HG03469 (cell line): ENCODE results near the gene PTH1R.

Experiments
- ATAC-seq: cut with Tn5 transposase; IDR thresholded peaks from one replicate; pipeline ENCODE4 v1.9.1; 2021; ENCODE audit warnings: mild to moderate bottlenecking, moderate library complexity, moderate number of reproducible peaks; ENCODE audit not compliant: unreplicated experiment

The PTH1R gene

DNA sequence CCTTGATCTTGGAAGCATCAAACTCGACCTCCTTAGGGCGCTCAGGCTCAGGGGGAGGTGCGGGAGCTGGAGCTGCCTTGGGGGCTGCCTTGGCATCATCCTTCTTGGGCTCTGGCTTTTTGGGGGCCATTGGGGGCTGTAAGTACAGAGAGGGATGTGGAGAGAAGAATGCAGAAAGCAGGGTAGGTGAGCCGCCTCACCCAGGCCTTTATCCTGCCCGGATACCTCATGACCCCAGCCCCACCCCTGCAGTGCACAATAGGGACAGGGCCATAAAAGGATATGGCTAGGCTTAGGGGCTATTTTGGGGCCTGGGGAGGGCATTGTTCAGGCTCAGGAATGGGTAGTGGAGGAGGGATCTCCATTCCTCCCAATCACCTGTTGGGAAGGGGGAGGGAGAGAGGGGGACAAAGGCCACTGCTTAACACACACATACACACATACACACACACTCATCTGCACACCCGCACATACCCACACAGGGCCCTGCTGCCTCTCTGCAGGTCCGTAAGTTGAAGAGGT lies 14.2 kb upstream of the PTH1R start, which contains the start of gene MYL3:
MYL3 (minus strand) TSS at position 184 of the 522 bp plus-strand sequence; CDS start at position 130, 54 bp downstream.
- ATAC-seq, result no peak

DNA sequence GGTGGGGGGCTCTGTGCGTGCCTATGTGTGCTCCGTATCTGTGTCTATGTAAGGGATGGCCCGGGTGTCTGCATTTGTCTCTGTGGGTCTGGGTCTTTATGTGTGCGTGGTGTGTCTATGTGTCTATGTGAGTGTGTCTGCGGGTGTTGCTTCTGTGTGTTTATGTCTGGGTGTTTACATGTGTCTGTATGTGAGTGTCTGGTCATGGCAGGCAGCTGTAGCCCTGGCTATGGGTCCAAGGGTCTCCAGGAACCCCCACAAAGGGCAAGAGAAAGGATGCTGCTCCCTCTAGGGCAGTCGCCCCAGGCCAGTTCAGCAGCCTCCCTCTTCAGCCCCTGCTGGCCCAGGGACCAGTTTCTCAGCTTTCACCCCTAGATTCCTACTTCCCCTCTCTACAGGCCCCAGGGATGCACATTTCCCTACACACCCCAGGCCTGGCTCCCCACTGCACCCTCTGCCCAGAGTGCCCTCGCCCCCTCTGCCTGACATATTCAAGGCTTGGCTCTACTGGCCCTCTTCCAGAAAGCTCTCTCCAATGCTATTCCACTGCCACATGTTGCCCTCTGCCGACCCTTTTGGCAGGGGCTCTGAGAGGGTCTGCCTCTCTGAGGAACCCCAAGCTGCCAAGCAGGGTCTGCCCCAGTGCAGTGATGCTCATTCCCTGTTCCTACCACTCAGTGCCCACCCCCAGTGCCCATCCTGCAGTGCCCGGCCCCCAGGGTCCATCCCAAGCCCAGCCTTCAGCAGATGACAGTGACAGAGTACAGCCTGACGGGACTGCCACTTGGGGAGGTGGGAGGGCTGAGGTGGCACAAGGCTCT lies 13.2 kb upstream of the PTH1R start:
- no peak for ATAC-seq

DNA sequence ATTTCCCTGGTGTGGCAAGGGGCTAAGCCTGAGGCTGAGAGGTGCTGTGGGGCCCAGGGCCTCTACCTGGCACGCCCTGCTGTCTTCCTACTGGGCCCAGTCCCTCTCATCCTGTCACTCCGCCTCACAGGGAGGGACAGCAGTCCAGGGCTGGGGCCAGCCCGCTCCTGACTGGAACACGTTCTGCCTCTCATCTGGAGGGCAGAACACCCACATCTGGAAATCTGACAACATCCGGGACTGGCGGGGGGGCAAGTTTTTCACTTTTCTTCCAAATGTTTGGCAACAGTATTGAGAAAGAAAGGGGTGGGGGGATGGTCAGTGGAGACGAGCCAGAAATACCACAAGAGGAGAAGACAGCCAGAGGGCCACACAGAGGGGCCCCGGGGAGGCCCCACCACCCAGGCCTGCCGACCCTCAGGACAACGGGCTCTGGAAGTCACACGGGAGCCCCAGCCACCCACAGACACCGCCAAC lies 12.5 kb upstream of the PTH1R start:
- no peak for ATAC-seq

DNA sequence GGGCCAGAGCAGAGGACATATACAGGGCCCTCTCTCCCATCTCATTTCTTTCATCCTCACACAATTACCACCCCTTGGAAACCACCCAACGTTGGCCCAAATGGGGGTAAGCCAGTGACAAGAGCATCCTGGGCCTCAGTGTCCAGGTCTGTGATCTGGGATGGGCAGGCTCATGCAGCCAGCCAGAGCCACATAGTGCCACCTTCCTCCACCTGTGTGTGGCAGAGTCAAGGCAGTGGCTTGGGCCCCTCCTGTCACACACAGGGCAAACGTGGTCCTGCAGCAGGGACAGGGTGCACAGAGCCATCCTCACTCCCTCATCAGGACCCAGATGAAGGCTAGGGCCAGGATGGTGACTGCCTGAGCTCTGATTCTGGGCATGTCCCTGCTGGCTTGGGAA lies 12.0 kb upstream of the PTH1R start:
- no peak for ATAC-seq

DNA sequence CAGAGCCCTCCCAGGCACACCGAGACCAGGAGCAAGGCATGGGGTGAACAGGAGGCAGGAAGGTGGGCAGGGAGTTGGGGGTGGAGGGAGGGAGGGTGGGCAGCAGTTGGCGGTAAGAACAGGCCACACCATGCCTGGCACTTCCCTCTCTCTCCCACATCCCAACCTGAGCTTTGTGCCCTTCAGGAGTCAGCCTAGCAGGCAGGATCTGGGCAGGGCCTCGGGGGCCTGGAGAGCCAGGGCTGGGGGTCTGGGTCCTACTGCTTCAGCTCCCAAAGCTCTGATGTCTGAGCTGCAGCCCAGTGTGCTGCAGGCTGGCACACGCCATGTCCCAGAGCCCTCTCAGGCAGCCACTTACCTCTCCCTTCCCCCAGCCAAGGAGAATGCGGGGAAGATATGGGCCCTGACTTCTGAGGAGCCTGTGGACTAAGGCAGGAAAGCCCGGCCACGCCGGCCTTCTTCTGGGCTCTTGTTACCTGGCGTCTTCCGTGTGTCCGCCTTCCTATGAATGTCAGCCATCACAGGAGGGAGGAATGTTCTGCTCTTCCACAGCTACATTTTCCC lies 11.4 kb upstream of the PTH1R start:
- ATAC-seq, result no peak

DNA sequence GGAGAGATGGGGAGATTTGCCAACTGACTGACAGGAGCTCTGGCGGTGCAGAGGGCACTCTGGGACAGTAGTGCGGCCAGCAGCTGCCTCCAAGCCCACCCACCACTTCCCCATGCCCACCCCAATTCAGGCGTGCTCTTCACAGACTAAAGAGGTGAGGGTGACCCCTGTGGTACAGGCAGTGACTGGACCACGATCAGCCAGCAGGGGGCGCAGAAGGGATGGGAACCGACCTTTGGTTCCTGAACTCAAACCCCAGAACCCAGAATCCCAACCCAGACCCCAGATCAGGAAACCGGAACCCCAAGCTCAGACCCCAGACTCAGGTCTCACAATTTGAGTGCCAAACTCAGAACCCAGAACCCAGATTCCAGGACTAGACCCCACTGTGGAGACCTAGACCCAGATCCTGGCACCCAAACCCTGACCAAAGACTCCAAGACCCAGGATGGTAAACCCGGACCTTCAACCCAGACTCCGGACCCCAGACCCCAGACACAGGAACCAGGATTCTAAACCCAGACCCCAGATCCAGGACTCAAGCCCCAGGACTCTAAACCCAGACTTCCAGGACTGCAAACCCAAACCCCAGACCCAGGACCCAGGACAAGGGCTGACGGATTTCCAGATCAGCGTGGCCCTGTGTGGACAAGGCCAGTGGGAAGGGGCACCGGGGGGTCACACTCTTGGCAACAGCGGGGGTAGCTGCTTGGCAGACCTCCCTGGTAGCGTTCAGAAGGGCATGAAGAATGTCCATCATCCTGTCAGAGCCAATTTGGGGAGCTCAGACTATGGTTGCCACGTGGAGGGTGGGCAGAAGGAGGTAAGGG lies 10.6 kb upstream of the PTH1R start:
- no peak for ATAC-seq

DNA sequence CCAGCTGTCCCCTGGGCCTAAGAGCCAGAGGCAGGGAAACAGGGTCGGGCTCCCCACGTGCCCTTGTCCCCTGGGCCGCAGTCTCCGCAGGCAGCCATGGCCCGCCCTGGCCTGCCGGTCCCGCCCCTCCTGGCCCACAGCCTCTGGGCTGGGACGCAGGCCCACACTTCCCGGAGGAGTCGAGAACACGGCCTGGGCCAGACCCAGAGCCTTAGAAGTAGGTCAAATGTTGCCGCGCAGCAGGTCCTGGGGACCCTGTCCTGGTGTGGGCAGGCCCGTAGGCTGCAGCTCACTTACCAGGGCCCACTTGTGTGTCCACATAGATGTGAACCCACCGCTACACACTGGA lies 10.0 kb upstream of the PTH1R start:
- no peak for ATAC-seq

DNA sequence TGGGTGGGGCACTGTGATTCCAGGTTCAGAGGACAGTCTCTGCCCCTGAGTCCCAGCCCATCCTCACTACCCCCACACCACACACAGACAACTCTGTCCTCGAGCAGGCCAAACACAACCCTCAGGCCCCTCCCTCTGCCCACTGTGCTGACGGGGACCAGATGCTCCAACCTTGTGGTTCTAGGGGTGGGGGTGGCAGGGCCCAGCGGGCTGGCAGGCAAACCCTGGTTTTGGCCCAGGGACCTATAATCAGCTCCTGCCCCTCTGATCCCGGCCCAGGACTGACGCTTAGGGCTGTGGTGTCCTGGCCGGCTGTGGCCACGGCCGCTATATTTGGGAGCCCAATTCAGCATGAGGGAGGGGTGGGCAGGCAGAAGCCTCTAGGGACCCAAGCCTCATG lies 9.2 kb upstream of the PTH1R start:
- ATAC-seq, result no peak

DNA sequence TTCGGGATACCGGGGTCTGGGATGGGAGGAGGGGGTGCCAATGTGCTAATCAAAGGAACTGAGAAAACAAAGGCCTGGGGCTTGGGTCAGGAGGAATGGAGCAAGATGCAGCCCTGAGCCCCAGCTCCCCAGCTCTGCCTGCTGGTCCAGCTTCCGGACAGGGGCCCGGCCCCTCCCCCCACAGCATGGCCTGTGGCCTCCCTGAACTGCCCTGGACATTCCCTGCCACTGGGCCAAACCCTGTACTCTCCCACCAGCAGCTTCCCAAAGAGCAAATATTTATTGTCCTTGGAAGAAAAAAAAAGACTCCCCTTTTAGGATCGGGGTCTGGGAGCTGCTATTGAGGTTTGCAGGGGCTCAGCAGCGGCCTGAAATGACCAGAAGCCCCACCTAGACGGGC lies 8.6 kb upstream of the PTH1R start:
- ATAC-seq, result no peak

DNA sequence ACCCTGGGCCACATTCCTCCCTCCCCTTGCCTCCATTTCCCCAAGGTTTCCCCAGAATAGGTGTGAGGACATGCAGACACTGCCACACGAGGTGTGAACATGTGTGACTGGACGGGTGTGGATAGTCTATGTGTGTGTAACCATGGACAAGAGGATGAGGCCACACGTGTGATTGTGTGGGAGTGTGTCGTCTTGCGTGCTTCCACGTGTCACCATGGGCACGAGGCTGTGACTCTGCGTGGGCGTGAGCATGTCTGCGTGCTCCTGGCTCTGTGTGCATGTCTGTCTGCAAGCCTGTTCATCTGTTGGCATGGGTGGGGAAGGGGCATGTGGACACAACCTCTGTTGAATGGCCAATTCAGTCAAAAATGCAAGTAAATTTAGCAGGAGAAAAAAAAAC lies 8.1 kb upstream of the PTH1R start:
- ATAC-seq, result no peak

DNA sequence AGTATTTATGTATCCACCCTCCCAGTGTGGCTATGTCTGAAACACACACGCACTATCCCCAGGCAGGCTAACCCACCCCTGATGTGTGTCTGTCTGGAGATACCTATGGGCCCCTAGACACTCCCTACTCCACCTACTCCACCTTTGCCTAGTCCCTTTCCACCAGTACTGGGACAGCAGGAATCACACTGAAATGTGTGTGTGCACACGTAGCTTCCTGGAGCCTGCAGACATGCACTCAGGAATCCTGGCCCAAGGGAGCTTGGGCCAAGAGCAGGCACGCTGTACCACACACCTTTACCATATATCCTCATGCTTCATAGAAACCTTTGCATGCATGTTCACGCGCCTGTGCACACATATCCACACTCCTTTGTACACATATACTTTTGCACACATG lies 6.9 kb upstream of the PTH1R start:
- ATAC-seq, result no peak

DNA sequence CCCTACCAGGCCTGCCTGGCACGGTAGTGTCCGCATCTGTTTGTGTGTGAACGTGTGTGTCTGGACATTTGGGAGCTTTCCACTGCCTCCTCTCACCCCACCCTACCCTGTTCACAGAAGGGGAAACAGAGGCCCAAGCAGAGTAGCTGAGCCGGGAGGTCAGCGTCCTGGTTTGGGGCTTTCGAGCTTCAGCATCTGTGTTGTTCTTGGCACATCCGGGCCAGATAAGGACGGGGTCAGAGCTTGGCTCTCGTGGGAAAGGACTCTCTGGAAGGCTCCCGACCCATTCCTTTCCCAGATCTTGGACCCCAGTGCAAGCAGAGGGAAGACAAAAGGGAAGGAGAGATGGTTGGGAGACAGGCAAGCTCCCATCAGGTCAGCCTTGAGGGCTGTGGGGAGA lies 6.3 kb upstream of the PTH1R start:
- ATAC-seq, result no peak

DNA sequence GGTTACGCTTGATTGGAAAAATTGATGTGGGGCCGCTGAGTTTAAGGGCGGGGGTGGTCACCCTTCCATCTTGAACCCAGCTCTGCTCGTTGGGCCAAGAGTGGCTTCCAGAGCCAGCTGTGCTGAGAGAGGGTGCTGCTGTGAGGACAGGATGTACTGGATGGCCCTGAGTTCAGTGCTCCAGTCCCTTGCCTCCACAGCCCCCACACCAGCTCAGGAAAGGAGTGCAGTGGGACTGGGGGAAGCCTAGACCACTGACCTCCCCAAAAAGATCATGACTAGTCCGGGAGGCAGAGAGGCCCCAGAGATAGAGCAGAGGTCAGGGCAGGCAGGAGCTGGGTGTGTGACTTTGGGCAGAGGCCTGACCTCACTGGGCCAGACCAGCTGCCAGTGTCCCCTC lies 4.0 kb upstream of the PTH1R start:
- no peak for ATAC-seq

DNA sequence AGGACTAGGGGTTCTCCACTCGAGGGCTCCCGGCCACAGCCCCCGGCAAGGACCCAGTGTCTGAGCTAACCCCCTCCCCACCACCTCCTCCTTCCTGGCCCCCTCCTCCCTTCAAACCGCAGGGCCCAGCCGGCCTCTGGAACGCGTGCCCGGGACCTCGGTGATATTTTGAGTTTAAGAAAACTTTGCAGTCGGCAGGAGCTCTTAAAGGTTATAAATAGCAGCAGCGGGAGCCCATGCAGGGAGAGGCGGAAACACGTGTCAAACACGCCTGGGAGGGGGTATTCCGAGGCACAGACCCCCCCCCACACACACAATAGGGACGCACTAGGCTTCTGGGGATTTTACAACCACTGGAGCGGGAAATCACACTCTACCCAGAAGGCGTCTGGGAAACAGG lies 3.1 kb upstream of the PTH1R start:
- no peak for ATAC-seq

DNA sequence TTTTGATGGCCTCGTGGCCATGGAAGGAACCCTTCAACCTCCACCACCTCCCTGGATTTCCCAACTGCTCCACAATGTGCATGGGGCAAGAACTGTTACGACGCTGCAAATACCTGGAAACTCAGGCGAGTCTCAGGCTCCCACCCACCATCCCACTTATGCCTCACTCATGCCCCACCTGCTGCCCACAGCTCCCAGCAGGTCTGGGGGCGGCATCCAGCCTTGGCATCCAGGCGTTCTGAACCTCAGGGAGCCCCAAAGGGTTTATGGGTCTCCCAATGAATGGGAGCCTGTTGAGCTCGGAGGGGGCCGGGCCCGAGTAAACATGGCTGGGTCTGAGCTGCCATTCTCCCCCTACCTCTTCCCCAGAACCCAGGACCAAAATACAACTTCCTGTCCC lies 2.0 kb upstream of the PTH1R start:
- ATAC-seq, result no peak

DNA sequence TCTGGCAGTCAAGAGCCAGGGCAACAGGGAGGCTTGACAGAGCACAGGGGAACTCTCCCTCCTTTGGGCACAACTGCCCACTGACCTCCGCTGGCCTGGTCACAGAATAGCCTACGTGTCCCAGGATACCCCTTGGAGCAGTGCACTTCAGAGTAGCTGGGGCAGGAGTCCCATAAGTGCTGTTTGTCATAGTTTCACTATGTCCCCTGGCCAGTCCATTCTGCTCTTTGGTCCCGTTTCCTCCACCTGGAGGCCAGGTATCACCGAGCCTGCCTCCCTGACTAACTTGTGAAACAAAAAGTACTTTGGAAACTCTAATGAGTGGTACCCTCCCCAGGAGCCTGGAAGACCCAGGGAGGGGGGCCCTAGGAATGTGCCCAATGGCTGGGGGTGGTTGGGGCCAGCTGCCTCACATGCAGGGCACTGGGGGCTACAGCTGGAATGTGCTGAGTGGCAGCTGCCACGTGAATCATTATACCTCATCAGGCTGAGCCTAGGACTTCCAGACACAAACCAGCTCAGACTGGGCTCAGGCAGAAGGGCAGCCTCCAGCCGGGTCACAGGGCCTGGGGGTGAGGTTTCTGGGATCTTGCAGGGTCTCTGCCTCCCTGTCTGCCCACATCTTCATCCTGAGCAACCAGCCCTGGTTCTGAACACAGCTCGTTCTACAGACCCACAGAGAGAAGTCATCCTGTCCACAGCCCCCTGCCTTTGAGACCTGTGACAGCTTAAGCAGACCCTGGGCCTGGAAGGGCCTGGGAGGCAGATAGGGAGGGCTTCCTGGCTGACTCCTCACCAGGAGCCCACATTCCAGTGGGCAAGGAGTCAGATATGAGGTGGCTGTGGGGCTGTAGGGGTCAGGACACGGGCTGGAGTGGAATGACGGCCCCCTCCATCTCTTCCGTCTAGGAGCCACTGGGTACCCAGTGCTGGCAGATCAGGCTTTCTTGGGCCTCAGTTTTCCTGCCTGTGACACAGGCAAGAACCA lies 914 bp upstream of the PTH1R start:
- no peak for ATAC-seq

DNA sequence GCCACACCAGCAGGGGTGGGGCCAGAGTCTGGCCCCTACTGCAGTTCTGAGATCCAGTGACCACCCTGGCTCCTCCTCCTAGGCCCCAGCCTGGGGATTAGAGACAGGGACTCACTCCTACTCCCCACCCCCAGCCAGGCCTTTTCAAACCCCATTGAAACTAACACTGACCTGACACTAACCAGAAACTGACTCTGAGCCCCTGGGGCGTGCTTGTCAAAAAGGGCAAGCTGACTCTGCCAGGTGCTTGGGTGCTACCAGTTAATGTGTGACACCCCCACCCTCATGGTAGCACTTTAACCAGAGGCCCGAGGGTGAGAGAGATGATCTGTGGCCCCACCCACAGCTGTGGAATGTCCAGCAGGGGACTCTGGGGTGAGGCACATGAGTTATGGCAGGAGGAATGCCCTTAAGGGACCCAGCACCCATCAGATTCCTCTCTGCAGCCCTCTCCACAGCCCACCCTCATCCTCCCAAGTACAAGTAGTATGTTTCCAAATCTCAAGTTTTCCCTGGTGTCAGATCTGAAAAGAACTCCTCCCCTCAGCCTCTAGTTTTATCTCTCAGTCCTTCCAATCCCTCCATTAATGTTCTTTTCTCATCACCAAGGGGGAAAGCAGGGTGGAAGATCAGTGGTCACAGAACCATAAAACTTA lies 1.4 kb downstream of the PTH1R start:
- no peak for ATAC-seq

DNA sequence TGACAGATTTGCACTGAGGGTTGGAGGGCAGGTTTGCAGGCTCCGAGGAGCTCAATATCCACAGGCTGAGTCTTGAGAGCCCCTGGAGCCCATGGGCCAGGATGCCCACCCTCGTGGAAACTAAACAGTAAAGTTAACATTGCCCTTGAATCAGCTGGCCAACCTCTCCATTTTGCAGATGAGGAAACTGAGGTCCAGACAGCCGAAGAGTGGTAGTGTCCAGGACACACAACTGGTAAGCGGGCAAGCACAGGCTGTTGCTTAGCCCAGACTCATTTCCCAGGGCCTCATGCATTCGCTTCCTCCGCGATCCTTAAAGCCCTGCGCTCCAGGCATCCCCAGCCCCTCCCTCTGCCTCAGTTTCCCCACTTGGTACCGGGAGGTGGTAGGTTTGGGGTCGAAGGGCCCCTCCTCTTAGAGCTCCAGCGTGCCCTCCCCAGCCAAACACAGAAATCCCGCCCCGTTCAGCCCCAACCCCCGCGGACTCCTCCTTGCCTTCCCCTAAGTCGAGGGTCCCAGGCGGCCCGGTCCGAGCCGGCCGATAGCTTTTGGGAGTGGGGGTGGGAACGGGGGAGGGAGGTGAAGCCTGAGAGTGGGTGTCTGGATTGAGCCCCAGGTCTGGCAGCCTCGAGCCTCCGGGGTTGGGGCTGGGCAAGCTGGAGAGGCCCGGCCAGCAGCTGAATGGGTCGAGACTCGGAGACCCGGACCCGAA lies 3.5 kb downstream of the PTH1R start:
- no peak for ATAC-seq
